Tibial artery (tissue), 4 donors: Measurements from ENCODE around the gene C20orf202.

Experiments
- DNase-seq, 2 donors: peaks; one replicate each; pipeline ENCODE4 v3.0.0-alpha.2; 2019
- H3K27ac ChIP-seq, 2 donors: fragments of 200-600 bp; sonication (generic) in 1 of 2; 1 replicate in 1 of 2; 2 replicates in 1 of 2; pipeline ENCODE4 v1.5.1; 2018 to 2019; ENCODE audit warnings: mild to moderate bottlenecking in 1 of 2
- H3K27me3 ChIP-seq, 2 donors: fragments of 200-600 bp; sonication (generic) in 1 of 2; one replicate each; pipeline versions ENCODE4 v1.5.1 to v1.6.0; 2016 to 2019
- H3K36me3 ChIP-seq, 3 donors: fragments of 200-600 bp; sonication (generic) in 2 of 3; one replicate each; pipeline ENCODE4 v1.5.1; 2016 to 2019; ENCODE audit warnings: mild to moderate bottlenecking in 2 of 3
- H3K4me1 ChIP-seq, 4 donors: fragments of 200-600 bp; sonication (generic) in 2 of 4; 1 replicate in 3 of 4; 2 replicates in 1 of 4; pipeline ENCODE4 v1.5.1; 2016 to 2019
- H3K4me3 ChIP-seq, 2 donors: fragments of 200-600 bp; sonication (generic) in 1 of 2; 1 replicate in 1 of 2; 2 replicates in 1 of 2; pipeline ENCODE4 v1.5.1; 2018 to 2019; ENCODE audit warnings: mild to moderate bottlenecking in 2 of 2
- H3K9me3 ChIP-seq, 3 donors: fragments of 200-600 bp; sonication (generic) in 1 of 3; one replicate each; pipeline ENCODE4 v1.5.1; 2016 to 2019
- intact Hi-C: fragments of 100-400 bp; cut with DNase I; formaldehyde crosslinking; loops from one replicate; pipeline ENCODE4 v1.15.0; 2023; ENCODE audit warnings: low total_unique reads
- TF ChIP-seq, protein P1 (sequence below), 2 experiments: fragments of 200-600 bp in 1 of 2; fragments of 450-650 bp in 1 of 2; IDR thresholded peaks; one replicate each; pipeline ENCODE4 v1.5.1; 2017 to 2019; ENCODE audit warnings: antibody characterized with exemption in 2 of 2, mild to moderate bottlenecking in 1 of 2, moderate library complexity in 1 of 2

C20orf202 gene

DNA sequence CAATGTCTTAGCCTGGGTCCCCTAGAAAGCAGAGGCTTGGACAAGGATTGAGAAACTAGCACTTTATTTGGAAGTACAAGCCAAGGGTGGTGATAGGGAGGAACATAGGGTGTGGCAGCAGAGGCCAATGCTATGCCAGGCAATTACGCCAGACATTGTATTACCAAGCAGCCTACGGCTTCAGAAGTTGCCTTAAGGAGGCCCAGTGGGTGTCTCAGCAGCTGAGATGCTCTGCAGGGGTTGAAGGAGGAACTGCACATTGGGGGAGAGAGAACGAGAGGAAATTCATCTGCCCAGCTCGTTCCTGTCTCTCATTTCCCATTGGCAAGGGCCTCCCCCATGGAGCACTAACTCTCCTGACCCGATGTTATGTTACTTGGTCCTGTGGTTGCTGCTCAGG is 859 bp downstream of the C20orf202 start:
- Histone ChIP-seq H3K27ac (no peak overlapping the region), H3K4me3 (no peak overlapping the region), H3K36me3 (no peaks in the 10 kb centered on the region), H3K4me1 (no peaks in the 10 kb centered on the region), H3K9me3 (no peaks in the 10 kb centered on the region), H3K27me3 (peaks cover 0 to 5% of the 10 kb centered on the region in 2 donors)
- intact Hi-C loops: no loop called here
- DNase-seq: peak in 1 of 2 donors; percentile 13
- TF ChIP-seq, protein P1, sequence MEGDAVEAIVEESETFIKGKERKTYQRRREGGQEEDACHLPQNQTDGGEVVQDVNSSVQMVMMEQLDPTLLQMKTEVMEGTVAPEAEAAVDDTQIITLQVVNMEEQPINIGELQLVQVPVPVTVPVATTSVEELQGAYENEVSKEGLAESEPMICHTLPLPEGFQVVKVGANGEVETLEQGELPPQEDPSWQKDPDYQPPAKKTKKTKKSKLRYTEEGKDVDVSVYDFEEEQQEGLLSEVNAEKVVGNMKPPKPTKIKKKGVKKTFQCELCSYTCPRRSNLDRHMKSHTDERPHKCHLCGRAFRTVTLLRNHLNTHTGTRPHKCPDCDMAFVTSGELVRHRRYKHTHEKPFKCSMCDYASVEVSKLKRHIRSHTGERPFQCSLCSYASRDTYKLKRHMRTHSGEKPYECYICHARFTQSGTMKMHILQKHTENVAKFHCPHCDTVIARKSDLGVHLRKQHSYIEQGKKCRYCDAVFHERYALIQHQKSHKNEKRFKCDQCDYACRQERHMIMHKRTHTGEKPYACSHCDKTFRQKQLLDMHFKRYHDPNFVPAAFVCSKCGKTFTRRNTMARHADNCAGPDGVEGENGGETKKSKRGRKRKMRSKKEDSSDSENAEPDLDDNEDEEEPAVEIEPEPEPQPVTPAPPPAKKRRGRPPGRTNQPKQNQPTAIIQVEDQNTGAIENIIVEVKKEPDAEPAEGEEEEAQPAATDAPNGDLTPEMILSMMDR (IDR thresholded peaks at IDR 0.05): no peak

DNA sequence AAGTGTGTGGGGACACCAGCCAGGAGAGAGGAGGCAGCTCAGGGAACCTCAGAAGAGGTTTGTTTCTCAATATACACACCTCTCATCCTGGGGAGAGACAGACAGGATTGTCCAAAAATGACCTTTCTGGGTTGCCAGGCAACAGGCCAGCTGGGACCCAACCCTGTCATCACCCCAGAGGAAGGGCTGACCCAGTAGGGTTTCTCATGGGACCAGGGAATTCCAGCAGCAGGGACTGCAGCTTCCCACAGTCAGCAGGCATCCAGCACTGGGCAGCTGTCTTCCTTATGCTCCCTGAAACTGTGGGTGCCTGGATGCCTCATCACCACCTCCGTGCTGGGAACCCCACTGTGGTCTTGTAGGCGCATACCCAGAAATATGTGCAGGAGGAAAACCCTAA is 1.3 kb downstream of the C20orf202 start:
- Histone ChIP-seq H3K9me3 (no peaks in the 10 kb centered on the region), H3K36me3 (no peaks in the 10 kb centered on the region), H3K27me3 (peaks cover 0 to 5% of the 10 kb centered on the region in 2 donors), H3K27ac (no peak overlapping the region), H3K4me1 (no peaks in the 10 kb centered on the region), H3K4me3 (no peak overlapping the region)
- intact Hi-C loops: no loop called here
- DNase-seq: no peak
- TF ChIP-seq, protein P1 (IDR thresholded peaks at IDR 0.05): no peak

DNA sequence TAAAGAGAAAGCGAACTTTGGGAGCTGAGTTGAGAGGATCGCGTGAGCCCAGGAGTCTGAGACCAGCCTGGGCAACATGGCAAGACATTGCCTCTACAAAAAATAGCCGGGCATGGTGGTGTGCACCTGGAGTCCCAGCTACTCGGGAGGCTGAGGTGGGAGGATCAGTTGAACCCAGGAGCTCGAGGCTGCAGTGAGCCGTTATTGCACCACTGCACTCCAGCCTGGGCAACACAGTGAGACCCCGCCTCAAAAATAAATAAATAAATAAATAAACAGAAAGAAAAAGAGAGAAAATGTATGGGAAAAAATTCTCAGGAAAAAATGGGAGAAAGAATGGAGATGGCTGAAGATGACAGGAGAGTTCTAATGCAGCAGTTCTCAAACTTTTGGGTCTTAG is 2.5 kb downstream of the C20orf202 start:
- H3K9me3 ChIP-seq: no peaks in the 10 kb centered on the region
- H3K4me1 ChIP-seq: no peaks in the 10 kb centered on the region
- no peaks in the 10 kb centered on the region for H3K36me3 ChIP-seq
- TF ChIP-seq, protein P1 (IDR thresholded peaks at IDR 0.05): no peak
- intact Hi-C loops: no loop called here
- H3K27ac ChIP-seq: no peak overlapping the region
- no peak for DNase-seq
- H3K4me3 ChIP-seq: no peak overlapping the region
- peaks cover 0 to 5% of the 10 kb centered on the region in 2 donors for H3K27me3 ChIP-seq

DNA sequence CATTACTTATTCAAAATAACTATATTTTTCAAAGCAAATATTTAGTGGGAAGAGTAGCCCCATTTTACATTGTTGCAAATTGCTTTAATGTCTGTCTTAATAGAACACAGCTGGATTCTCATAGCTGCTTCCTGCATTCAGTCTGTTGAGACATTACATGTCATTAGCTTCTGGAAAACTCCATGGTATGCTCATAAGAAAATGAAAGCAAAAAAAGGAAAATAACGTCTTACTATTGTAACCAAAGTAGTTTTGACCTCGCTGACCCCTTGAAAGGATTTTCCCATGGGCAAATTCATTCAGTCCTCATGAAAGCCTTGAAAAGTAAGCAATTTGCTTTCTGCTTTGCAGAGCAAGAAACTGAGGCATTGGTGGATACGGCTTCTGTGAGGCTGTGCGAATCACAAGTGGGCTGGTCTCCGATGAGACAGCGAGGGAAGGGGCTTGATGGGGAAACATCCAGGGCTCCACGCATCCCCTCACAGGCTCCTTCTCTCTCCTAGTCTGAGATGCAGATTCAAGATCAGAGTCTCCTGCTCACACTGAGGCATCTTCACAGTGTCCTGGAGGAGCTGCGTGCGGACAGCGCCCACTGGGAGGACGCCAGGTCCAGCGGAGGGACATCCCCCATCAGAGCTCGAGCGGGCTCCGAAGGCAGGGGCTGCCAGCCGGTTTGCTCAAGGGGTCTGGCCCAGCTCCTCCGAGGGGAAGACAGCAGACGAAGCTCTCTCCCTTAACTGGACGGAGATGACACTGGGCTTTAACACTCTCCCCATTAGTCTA is 3.3 kb downstream of the C20orf202 start:
- Histone ChIP-seq H3K4me3 (no peak overlapping the region), H3K4me1 (no peaks in the 10 kb centered on the region), H3K9me3 (no peaks in the 10 kb centered on the region), H3K27ac (no peak overlapping the region), H3K27me3 (peaks cover 0 to 5% of the 10 kb centered on the region in 2 donors), H3K36me3 (no peaks in the 10 kb centered on the region)
- DNase-seq: no peak
- TF ChIP-seq, protein P1 (IDR thresholded peaks at IDR 0.05): no peak
- intact Hi-C loops: no loop called here

DNA sequence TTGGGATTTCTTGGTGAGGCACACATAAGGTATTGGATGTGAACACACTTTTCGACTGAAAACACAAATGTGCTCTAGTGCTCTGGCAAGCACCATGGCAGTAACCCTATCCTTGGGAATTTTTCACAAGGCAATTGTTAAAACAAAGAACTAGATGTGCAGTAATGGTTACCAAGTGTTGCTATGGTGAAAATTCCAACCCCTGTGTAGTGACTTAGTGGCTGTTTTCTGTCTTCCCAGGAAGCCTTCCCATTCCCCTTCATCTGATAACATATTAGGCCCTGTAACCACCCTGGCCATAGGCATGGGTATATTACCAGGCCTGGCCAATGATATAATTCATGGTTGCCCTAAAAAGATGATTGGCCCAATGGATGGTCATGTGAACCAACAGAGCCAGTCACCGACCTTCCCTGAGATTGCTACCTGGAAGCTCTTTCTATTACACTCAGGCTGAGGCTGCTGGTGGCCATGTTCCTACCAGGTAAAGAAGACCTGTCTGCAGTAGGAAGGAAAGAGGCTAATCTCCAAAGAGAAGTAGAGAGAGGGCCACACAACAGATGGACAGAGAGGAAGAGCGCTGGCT is 4.1 kb downstream of the C20orf202 start:
- Histone ChIP-seq H3K4me1 (no peaks in the 10 kb centered on the region), H3K4me3 (no peak overlapping the region), H3K27me3 (peaks cover 0 to 10% of the 10 kb centered on the region in 2 donors), H3K36me3 (no peaks in the 10 kb centered on the region), H3K9me3 (no peaks in the 10 kb centered on the region), H3K27ac (no peak overlapping the region)
- TF ChIP-seq, protein P1 (IDR thresholded peaks at IDR 0.05): no peak
- no peak for DNase-seq
- intact Hi-C loops: no loop called here
